GM13976 (cell line): ENCODE results near the gene PHACTR1.

Experiments used
- DNase-seq: peaks from one replicate; pipeline ENCODE4 v3.0.0; 2012; ENCODE audit warnings: low spot score
- in situ Hi-C: fragments of 300-500 bp; cut with MboI; formaldehyde crosslinking; loops from one replicate; pipeline ENCODE4 v1.12.0; 2022; ENCODE audit warnings: low sequenced_read_pairs, mixed read lengths, inconsistent platforms; ENCODE audit not compliant: unreplicated experiment
- TF ChIP-seq, protein P1 (sequence below): IDR thresholded peaks from 2 replicates; pipeline ENCODE4 v1.5.1; 2012; ENCODE audit warnings: borderline replicate concordance, mild to moderate bottlenecking; ENCODE audit not compliant: insufficient read depth; ENCODE audit errors: extremely low read depth, missing control alignments, control extremely low read depth

The PHACTR1 gene

DNA sequence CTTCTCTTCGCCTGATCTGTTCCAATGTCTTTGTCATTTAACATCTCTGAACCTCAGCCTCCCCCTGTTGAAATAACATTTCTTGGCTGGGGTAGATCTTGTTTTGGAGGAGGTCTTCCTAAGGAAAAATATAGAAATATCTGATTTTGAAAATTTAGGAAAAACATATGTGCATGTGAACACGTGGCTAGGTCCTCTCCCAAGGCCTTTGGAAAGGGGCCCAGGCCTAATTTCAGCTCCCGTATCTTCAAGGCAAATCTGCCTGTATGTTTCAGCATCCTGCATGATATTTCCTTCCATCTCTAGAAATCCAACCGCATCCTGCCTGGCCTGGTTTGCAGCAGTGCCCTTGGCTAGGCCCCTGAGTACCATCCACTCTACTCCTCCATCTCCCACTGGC is 261.2 kb downstream of the PHACTR1 start:
- DNase-seq = no peak
- TF ChIP-seq, protein P1, sequence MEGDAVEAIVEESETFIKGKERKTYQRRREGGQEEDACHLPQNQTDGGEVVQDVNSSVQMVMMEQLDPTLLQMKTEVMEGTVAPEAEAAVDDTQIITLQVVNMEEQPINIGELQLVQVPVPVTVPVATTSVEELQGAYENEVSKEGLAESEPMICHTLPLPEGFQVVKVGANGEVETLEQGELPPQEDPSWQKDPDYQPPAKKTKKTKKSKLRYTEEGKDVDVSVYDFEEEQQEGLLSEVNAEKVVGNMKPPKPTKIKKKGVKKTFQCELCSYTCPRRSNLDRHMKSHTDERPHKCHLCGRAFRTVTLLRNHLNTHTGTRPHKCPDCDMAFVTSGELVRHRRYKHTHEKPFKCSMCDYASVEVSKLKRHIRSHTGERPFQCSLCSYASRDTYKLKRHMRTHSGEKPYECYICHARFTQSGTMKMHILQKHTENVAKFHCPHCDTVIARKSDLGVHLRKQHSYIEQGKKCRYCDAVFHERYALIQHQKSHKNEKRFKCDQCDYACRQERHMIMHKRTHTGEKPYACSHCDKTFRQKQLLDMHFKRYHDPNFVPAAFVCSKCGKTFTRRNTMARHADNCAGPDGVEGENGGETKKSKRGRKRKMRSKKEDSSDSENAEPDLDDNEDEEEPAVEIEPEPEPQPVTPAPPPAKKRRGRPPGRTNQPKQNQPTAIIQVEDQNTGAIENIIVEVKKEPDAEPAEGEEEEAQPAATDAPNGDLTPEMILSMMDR = no peak
- in situ Hi-C loops = no loop called here

DNA sequence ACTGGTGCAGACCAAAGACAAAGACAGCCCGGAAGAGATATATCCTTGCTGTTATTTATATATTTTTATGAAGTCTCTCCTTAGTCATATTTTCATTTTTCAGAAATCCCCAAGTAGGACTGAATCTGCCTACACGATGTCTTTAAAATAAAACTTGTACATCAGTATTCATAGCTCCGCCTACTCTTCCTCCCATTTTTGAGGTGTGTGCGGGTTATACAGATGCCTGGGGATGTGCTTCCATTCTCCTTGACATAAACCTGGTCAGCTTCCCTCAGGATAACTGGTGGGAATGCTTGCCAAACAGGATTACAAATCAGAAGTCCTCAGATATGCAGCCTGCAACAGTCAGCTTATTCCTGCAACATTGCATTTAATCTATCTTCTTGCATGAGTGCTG is 264.2 kb downstream of the PHACTR1 start:
- TF ChIP-seq, protein P1 = no peak
- no peak for DNase-seq
- in situ Hi-C loops = no loop called here

DNA sequence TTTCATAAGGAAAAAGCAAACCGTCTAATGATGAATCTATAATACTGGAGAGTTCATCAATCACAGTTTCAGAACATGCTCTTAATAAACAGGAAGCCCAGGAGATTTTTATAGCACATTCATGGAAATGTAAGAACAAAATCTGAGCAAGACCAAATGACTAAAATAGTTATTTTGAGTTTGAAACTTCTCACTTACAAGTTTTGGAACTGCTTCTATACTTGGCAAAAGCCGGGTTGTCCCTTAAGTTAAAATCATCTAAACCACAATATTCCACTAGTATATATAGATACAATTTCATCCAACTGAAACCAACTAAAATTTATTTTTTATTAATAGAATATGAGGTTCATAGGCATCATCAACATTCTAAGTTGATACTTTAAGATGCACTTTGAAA is 268.2 kb downstream of the PHACTR1 start:
- in situ Hi-C loops = no loop called here
- no peak for DNase-seq
- TF ChIP-seq, protein P1 = no peak

DNA sequence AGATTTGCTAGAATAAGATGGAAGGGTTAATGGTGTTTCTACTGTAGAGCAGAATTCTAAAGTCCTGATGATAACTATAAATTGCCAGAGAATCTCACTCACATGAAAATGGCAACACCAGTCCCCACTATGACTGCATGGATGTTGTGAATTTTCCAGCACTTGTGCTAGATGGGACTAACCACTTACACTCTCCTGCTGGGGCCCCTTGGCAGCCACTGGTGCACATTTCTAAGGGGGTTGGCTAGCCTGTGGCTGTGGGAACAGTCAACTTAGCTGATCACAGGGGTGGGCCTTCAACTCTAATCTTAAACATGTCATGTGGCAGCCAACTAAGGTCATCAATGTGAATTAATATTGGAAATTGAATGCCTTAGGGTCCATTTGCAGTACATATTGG is 271.2 kb downstream of the PHACTR1 start:
- no peak for DNase-seq
- TF ChIP-seq, protein P1 = no peak
- in situ Hi-C loops = no loop called here

DNA sequence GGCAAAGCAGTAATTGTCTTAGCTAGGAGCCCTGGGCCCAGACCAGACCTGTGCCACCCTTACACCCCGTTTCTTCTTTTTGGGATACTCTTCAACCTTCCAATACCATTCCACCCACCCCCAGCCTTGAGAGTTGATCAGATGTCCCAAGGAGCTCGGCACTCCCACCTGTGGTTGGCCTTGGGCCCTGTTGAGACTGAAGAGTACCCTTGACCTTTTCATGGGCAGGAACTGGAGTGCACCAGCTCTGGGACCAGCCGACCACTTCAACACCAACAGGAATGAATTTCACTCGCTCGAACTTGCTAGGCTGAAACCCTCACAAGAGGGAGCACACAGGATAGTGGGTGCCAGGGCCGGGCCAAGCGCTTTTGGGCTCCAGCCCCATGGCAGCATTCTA is 273.6 kb downstream of the PHACTR1 start:
- DNase-seq = no peak
- in situ Hi-C loops = no loop called here
- TF ChIP-seq, protein P1 = no peak

DNA sequence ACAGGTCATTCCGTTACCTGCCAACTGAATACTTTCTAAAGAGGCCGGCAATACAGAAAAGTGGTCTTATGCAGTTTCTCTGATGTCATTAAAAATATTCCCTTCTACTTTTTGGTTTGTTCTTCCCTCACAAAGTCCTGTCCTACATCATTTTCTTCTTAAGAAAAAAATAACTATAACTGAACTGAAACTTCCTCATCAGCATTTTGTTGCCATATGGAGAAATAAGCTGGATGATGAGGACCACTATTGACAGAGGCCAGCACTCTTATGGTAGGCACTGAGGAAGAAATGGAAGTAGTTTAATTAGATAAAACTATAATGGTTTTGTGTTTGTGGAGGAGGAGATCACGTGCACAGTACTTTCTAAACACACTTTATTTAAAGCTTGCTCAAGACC is 274.9 kb downstream of the PHACTR1 start:
- in situ Hi-C loops = no loop called here
- no peak for DNase-seq
- TF ChIP-seq, protein P1 = no peak

DNA sequence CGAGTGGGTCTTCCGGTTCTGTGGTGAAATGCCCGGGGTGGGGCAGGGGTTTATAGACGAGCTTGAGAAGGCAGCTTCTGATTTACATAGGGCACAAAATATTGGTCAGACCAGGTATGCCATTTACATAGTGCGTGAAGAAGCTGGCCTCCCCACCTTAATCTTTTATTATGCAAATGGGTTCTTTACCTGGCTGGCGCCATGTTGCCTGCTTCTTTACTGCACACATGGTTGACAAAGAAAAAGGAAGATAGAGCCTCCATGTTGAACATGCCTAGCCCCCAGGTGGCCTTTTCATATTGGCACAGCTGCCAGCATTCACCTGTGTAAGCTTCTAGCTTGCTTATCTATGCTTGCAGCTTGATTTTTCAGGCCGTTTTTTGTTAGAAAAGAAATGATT is 276.2 kb downstream of the PHACTR1 start:
- no peak for DNase-seq
- in situ Hi-C loops = no loop called here
- TF ChIP-seq, protein P1 = no peak
